ENCODE data around the gene NECTIN2. TPM values are rescaled to one million over a fixed set of nuclear protein-coding genes. Genes with fewer than 3 reads are reported as not detected.

Gene NECTIN2
- polyA plus RNA-seq, 4 donors = 149 to 180 (median 159) TPM

Other genes starting within 250 kb of the NECTIN2 start
- gene IGSF23, start 232.7 kb upstream of the NECTIN2 start, polyA plus RNA-seq (ENCODE audit: insufficient read length in 4 of 4) = 1 to 10 TPM in 3 of 4 donors, under 1 TPM in 1; 0.55 to 1.7 (median 1.0) TPM
- gene PVR, start 202.4 kb upstream of the NECTIN2 start, polyA plus RNA-seq (ENCODE audit: insufficient read length in 4 of 4) = 10 to 100 TPM; 30.0 to 36.1 (median 31.7) TPM
- gene CEACAM19, start 174.8 kb upstream of the NECTIN2 start, polyA plus RNA-seq (ENCODE audit: insufficient read length in 4 of 4) = 10 to 100 TPM in 3 of 4 donors, 1 to 10 TPM in 1; 9.4 to 16.3 (median 14.4) TPM
- not detected for gene CEACAM16, start 147.1 kb upstream of the NECTIN2 start, polyA plus RNA-seq (ENCODE audit: insufficient read length in 4 of 4)
- 10 to 100 TPM in 1 of 4 donors, 1 to 10 TPM in 3; 5.6 to 10.2 (median 6.2) TPM for gene BCL3, start 97.6 kb upstream of the NECTIN2 start, polyA plus RNA-seq (ENCODE audit: insufficient read length in 4 of 4)
- 1 to 10 TPM; 4.3 to 7.4 (median 5.7) TPM for gene CBLC, start 68.4 kb upstream of the NECTIN2 start, polyA plus RNA-seq (ENCODE audit: insufficient read length in 4 of 4)
- 100 to 1,000 TPM; 457 to 754 (median 572) TPM for gene BCAM, start 37.2 kb upstream of the NECTIN2 start, polyA plus RNA-seq (ENCODE audit: insufficient read length in 4 of 4)
- 10 to 100 TPM; 44.7 to 54.6 (median 47.6) TPM for gene TOMM40, start 45.0 kb downstream of the NECTIN2 start, polyA plus RNA-seq (ENCODE audit: insufficient read length in 4 of 4)
- gene APOE, start 59.5 kb downstream of the NECTIN2 start, polyA plus RNA-seq (ENCODE audit: insufficient read length in 4 of 4) = 100 to 1,000 TPM; 261 to 604 (median 299) TPM
- 10 to 100 TPM; 10.5 to 12.5 (median 11.2) TPM for gene APOC1, start 68.3 kb downstream of the NECTIN2 start, polyA plus RNA-seq (ENCODE audit: insufficient read length in 4 of 4)
- not detected for gene APOC4, start 95.9 kb downstream of the NECTIN2 start, polyA plus RNA-seq (ENCODE audit: insufficient read length in 4 of 4)
- 10 to 100 TPM in 2 of 4 donors, 1 to 10 TPM in 2; 6.2 to 14.9 (median 9.6) TPM for gene APOC2, start 99.8 kb downstream of the NECTIN2 start, polyA plus RNA-seq (ENCODE audit: insufficient read length in 4 of 4)
- gene CLPTM1, start 109.1 kb downstream of the NECTIN2 start, polyA plus RNA-seq (ENCODE audit: insufficient read length in 4 of 4) = 100 to 1,000 TPM; 107 to 127 (median 121) TPM
- gene RELB, start 155.2 kb downstream of the NECTIN2 start, polyA plus RNA-seq (ENCODE audit: insufficient read length in 4 of 4) = 1 to 10 TPM; 5.2 to 7.7 (median 5.9) TPM
- gene CLASRP, start 192.7 kb downstream of the NECTIN2 start, polyA plus RNA-seq (ENCODE audit: insufficient read length in 4 of 4) = 10 to 100 TPM; 55.8 to 63.3 (median 59.1) TPM
- 1 to 10 TPM in 1 of 4 donors, under 1 TPM in 3; 0.78 to 1.5 (median 0.95) TPM for gene ZNF296, start 230.2 kb downstream of the NECTIN2 start, polyA plus RNA-seq (ENCODE audit: insufficient read length in 4 of 4)
- 10 to 100 TPM; 19.0 to 26.7 (median 21.8) TPM for gene GEMIN7, start 233.0 kb downstream of the NECTIN2 start, polyA plus RNA-seq (ENCODE audit: insufficient read length in 4 of 4)
- gene PPP1R37, start 246.9 kb downstream of the NECTIN2 start, polyA plus RNA-seq (ENCODE audit: insufficient read length in 4 of 4) = 10 to 100 TPM; 23.8 to 35.3 (median 26.0) TPM

Measured in right renal pelvis (tissue), 4 donors.